ENCODE results near the gene PLXDC2.

PLXDC2 gene

DNA sequence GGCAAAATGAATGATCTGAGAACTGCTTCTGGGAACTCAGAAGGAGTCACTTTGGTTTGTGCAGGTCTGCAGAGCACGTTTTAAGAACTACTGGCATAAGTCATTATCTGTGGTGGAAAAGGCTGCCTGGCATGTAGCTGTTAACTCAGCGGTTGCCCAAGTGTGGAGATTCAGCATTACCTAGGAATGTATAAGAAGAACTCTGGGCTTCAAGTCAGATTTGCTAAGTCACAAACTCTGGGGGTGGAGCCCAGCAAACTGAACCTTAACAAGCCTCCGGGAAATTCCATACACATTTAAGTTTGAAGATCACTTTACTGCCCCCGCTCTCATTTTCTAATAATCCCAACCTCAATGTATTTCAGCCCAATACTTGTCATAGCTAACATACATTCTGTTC lies 31.1 kb downstream of the PLXDC2 start:
- Histone ChIP-seq H3K9me2 (replicated peaks; ENCODE audit: low read depth, low read length) (no peaks in the 10 kb centered on the region), H3K4me2 (ENCODE audit: low read depth, low read length, poor library complexity, severe bottlenecking) (no peak overlapping the region), H4K20me1 (ENCODE audit: insufficient read depth, low read length, poor library complexity, severe bottlenecking) (no peaks in the 10 kb centered on the region), H2AFZ (ENCODE audit: low read length) (no peak overlapping the region), H3K4me1 (ENCODE audit: insufficient read depth, low read length, poor library complexity, severe bottlenecking) (no peaks in the 10 kb centered on the region), H3K79me2 (ENCODE audit: insufficient read depth, low read length) (no peaks in the 10 kb centered on the region), H3K9me3 (ENCODE audit: insufficient read depth, low read depth, low read length) (no peaks in the 10 kb centered on the region), H3K36me3 (ENCODE audit: insufficient read depth, low read length) (no peaks in the 10 kb centered on the region), H3K9ac (ENCODE audit: low read depth, low read length, poor library complexity, severe bottlenecking) (no peak overlapping the region), H3F3A (ENCODE audit: low read depth) (no peaks in the 10 kb centered on the region), H3K27me3 (ENCODE audit: insufficient read depth, low read length, poor library complexity, severe bottlenecking) (no peaks in the 10 kb centered on the region), H3K4me3 (ENCODE audit: low read length, poor library complexity, severe bottlenecking) (no peak overlapping the region)
- no peak for TF ChIP-seq EZH2phosphoT487 (IDR thresholded peaks at IDR 0.05; ENCODE audit: borderline replicate concordance)
- TF ChIP-seq, protein P1, sequence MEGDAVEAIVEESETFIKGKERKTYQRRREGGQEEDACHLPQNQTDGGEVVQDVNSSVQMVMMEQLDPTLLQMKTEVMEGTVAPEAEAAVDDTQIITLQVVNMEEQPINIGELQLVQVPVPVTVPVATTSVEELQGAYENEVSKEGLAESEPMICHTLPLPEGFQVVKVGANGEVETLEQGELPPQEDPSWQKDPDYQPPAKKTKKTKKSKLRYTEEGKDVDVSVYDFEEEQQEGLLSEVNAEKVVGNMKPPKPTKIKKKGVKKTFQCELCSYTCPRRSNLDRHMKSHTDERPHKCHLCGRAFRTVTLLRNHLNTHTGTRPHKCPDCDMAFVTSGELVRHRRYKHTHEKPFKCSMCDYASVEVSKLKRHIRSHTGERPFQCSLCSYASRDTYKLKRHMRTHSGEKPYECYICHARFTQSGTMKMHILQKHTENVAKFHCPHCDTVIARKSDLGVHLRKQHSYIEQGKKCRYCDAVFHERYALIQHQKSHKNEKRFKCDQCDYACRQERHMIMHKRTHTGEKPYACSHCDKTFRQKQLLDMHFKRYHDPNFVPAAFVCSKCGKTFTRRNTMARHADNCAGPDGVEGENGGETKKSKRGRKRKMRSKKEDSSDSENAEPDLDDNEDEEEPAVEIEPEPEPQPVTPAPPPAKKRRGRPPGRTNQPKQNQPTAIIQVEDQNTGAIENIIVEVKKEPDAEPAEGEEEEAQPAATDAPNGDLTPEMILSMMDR (conservative IDR thresholded peaks at IDR 0.05; ENCODE audit: low read length) = no peak

DNA sequence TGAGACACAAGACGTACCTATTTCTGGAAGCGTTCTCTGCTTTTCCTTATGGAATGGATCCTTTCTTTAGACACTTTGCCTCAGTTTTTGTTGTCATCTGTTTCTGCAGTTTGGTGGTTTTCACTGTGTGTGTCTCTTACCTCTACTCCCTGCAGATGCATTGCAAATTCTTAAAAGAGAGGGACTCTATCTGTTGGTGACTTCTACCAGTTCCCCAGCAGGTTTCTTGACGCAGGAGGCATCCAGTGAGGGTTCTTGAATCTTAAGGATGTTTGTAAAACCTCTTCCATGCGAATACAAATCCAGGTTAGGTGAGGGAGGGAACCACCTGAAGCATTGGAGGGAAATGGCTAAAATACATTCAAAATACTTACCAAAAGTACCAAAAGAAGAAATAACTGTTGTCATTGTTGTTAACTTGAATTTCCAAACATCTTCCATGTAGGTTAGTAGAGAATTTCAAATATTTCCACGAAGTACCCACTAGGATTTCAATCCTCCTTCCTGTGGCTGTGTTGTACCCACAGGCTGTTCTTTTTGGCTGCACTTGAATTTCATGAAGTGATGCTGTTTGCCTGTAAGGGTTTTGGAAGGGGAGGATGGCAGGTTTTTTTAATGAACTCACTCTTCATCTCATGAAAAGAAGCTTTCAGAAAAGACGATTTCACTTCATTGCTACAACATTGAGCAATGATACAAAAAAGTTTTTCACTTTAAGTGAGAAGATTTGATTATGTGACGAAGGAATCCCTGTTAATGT lies 32.2 kb downstream of the PLXDC2 start:
- no peaks in the 10 kb centered on the region for H3F3A ChIP-seq (ENCODE audit: low read depth)

DNA sequence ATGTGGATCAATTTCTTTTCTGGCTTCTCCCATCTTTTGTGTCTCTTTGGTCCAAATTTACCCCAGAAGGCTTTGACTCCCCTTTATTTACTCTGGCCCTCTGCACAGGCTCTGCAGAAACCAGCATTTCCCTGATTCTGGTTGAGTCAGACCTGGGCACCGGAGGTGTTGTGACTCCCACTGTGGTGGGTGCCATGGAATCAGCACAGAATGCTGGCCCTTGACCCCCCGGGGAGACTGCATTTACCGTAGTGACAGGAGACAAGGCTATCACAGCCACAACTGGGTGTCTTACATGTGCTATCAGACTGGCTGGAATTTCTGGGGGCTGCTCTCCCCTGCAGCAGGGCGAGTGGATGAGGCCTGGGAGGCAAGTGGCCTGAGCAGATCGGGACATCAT lies 37.6 kb downstream of the PLXDC2 start:
- H2AFZ ChIP-seq (ENCODE audit: low read length) = no peak overlapping the region
- TF ChIP-seq, protein P1 (conservative IDR thresholded peaks at IDR 0.05; ENCODE audit: low read length) = no peak
- TF ChIP-seq EZH2phosphoT487 (IDR thresholded peaks at IDR 0.05; ENCODE audit: borderline replicate concordance) = no peak
- no peak overlapping the region for H3K4me2 ChIP-seq (ENCODE audit: low read depth, low read length, poor library complexity, severe bottlenecking)
- H3K9me2 ChIP-seq (replicated peaks; ENCODE audit: low read depth, low read length) = no peaks in the 10 kb centered on the region
- no peaks in the 10 kb centered on the region for H4K20me1 ChIP-seq (ENCODE audit: insufficient read depth, low read length, poor library complexity, severe bottlenecking)
- no peaks in the 10 kb centered on the region for H3K36me3 ChIP-seq (ENCODE audit: insufficient read depth, low read length)
- no peak overlapping the region for H3K9ac ChIP-seq (ENCODE audit: low read depth, low read length, poor library complexity, severe bottlenecking)
- no peak overlapping the region for H3K4me3 ChIP-seq (ENCODE audit: low read length, poor library complexity, severe bottlenecking)
- H3F3A ChIP-seq (ENCODE audit: low read depth) = no peaks in the 10 kb centered on the region
- no peaks in the 10 kb centered on the region for H3K4me1 ChIP-seq (ENCODE audit: insufficient read depth, low read length, poor library complexity, severe bottlenecking)
- H3K27me3 ChIP-seq (ENCODE audit: insufficient read depth, low read length, poor library complexity, severe bottlenecking) = no peaks in the 10 kb centered on the region
- H3K79me2 ChIP-seq (ENCODE audit: insufficient read depth, low read length) = no peaks in the 10 kb centered on the region
- no peaks in the 10 kb centered on the region for H3K9me3 ChIP-seq (ENCODE audit: insufficient read depth, low read depth, low read length)

More for the DNA sequence above, 32.2 kb downstream of the PLXDC2 start:
- H3K9me2 ChIP-seq (replicated peaks; ENCODE audit: low read depth, low read length) = no peaks in the 10 kb centered on the region
- H3K9me3 ChIP-seq (ENCODE audit: insufficient read depth, low read depth, low read length) = no peaks in the 10 kb centered on the region
- H2AFZ ChIP-seq (ENCODE audit: low read length) = no peak overlapping the region
- H3K27me3 ChIP-seq (ENCODE audit: insufficient read depth, low read length, poor library complexity, severe bottlenecking) = no peaks in the 10 kb centered on the region
- no peak overlapping the region for H3K4me3 ChIP-seq (ENCODE audit: low read length, poor library complexity, severe bottlenecking)
- no peaks in the 10 kb centered on the region for H3K36me3 ChIP-seq (ENCODE audit: insufficient read depth, low read length)
- no peaks in the 10 kb centered on the region for H3K79me2 ChIP-seq (ENCODE audit: insufficient read depth, low read length)
- no peak overlapping the region for H3K4me2 ChIP-seq (ENCODE audit: low read depth, low read length, poor library complexity, severe bottlenecking)
- H3K9ac ChIP-seq (ENCODE audit: low read depth, low read length, poor library complexity, severe bottlenecking) = no peak overlapping the region
- no peak for TF ChIP-seq EZH2phosphoT487 (IDR thresholded peaks at IDR 0.05; ENCODE audit: borderline replicate concordance)
- TF ChIP-seq, protein P1 (conservative IDR thresholded peaks at IDR 0.05; ENCODE audit: low read length) = no peak
- no peaks in the 10 kb centered on the region for H3K4me1 ChIP-seq (ENCODE audit: insufficient read depth, low read length, poor library complexity, severe bottlenecking)
- no peaks in the 10 kb centered on the region for H4K20me1 ChIP-seq (ENCODE audit: insufficient read depth, low read length, poor library complexity, severe bottlenecking)

All from Loucy (cell line).